ENCODE measurements around the gene STAT1. TPM values are rescaled to one million over a fixed set of nuclear protein-coding genes. Genes with fewer than 3 reads are reported as not detected.

Gene STAT1
- total RNA-seq, 1 experiment from 2014 or later: 76.5 TPM

DNA sequence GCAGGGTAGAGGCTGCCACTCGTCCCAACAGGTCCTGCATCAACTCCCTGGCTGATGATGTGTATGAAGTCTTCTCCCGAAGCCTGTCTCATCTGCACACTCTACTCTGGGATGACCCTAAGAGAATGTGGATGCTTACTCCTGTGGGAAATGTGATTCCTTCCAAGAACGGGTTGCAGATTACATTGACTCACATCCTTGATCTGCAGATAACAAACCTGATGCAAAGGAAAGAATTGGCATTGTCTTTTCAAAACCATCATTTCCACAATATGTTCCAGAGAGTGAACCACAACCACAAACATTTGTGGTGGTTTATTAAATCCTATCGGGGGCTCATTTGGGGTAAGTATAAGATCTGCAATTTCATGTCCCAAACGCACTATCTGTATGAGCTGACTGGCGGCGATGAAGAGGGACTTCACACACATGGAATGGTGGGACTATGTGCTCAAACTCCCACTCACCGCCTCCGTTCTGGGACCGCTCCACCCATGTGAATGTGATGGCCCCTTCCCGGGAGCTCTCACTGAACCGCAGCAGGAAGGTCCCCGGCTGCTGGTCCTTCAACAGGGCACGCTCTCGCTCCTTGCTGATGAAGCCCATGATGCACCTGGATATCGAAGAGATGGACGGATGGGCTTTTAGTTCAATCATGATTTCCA lies 35.5 kb downstream of the STAT1 start:
- no peak for DNase-seq (ENCODE audit: low spot score)
- Histone ChIP-seq H3K9me3 (ENCODE audit: low read depth, low read length, poor library complexity, severe bottlenecking) (no peaks in the 10 kb centered on the region), H3K27ac (ENCODE audit: low read depth, low read length, poor library complexity, severe bottlenecking) (no peak overlapping the region), H3K4me1 (ENCODE audit: insufficient read depth, low read length, poor library complexity, severe bottlenecking) (no peaks in the 10 kb centered on the region), H3K36me3 (ENCODE audit: insufficient read depth, low read length, poor library complexity, severe bottlenecking) (peaks cover 64% of the 10 kb centered on the region), H3K4me3 (ENCODE audit: low read depth, low read length, poor library complexity, severe bottlenecking) (no peak overlapping the region), H3K27me3 (replicated peaks; ENCODE audit: insufficient read depth, low read depth, low read length, poor library complexity) (no peaks in the 10 kb centered on the region)
- BruUV-seq (replicated peaks): no TSS peak
- POLR2A ChIA-PET (ENCODE audit: low non-redundant PET): no interaction called here
- TF ChIP-seq EZH2 (IDR thresholded peaks at IDR 0.05; ENCODE audit: borderline replicate concordance, low read depth, low read length, poor library complexity, severe bottlenecking): no peak
- TF ChIP-seq, protein P1, sequence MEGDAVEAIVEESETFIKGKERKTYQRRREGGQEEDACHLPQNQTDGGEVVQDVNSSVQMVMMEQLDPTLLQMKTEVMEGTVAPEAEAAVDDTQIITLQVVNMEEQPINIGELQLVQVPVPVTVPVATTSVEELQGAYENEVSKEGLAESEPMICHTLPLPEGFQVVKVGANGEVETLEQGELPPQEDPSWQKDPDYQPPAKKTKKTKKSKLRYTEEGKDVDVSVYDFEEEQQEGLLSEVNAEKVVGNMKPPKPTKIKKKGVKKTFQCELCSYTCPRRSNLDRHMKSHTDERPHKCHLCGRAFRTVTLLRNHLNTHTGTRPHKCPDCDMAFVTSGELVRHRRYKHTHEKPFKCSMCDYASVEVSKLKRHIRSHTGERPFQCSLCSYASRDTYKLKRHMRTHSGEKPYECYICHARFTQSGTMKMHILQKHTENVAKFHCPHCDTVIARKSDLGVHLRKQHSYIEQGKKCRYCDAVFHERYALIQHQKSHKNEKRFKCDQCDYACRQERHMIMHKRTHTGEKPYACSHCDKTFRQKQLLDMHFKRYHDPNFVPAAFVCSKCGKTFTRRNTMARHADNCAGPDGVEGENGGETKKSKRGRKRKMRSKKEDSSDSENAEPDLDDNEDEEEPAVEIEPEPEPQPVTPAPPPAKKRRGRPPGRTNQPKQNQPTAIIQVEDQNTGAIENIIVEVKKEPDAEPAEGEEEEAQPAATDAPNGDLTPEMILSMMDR (conservative IDR thresholded peaks at IDR 0.05; ENCODE audit: low read depth, low read length): no peak
- intact Hi-C loops (cut with micrococcal nuclease; ENCODE audit: unreplicated experiment): no loop called here
- CTCF ChIA-PET: no interaction called here

DNA sequence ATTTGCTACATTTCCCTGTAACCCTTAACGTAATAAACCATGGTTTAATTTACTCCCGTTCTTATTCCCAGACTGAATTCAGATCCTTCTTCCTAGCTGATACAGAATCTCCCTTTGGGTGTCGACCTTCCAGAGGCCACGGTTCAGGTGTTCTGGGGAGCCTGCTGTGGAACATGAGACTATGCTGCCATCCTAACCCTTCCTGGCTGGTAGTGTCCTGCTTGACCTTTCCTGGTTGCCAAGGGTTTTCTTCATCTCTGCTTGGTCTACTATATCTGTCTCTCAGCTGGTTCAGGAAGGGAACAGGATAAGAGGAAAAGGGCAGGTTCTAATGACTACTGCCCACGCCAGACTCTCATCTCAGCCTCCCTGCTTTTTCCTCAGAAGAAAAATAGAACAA lies 36.5 kb downstream of the STAT1 start:
- TF ChIP-seq, protein P1 (conservative IDR thresholded peaks at IDR 0.05; ENCODE audit: low read depth, low read length): no peak
- TF ChIP-seq EZH2 (IDR thresholded peaks at IDR 0.05; ENCODE audit: borderline replicate concordance, low read depth, low read length, poor library complexity, severe bottlenecking): no peak
- ChIA-PET POLR2A (ENCODE audit: low non-redundant PET) (no interaction called here), CTCF (no interaction called here)
- no peaks in the 10 kb centered on the region for H3K4me1 ChIP-seq (ENCODE audit: insufficient read depth, low read length, poor library complexity, severe bottlenecking)
- BruUV-seq (replicated peaks): no TSS peak
- peaks cover 63% of the 10 kb centered on the region for H3K36me3 ChIP-seq (ENCODE audit: insufficient read depth, low read length, poor library complexity, severe bottlenecking)
- H3K4me3 ChIP-seq (ENCODE audit: low read depth, low read length, poor library complexity, severe bottlenecking): no peak overlapping the region
- no peak for DNase-seq (ENCODE audit: low spot score)
- no peaks in the 10 kb centered on the region for H3K27me3 ChIP-seq (replicated peaks; ENCODE audit: insufficient read depth, low read depth, low read length, poor library complexity)
- no peak overlapping the region for H3K27ac ChIP-seq (ENCODE audit: low read depth, low read length, poor library complexity, severe bottlenecking)
- no peaks in the 10 kb centered on the region for H3K9me3 ChIP-seq (ENCODE audit: low read depth, low read length, poor library complexity, severe bottlenecking)
- intact Hi-C loops (cut with micrococcal nuclease; ENCODE audit: unreplicated experiment): no loop called here

DNA sequence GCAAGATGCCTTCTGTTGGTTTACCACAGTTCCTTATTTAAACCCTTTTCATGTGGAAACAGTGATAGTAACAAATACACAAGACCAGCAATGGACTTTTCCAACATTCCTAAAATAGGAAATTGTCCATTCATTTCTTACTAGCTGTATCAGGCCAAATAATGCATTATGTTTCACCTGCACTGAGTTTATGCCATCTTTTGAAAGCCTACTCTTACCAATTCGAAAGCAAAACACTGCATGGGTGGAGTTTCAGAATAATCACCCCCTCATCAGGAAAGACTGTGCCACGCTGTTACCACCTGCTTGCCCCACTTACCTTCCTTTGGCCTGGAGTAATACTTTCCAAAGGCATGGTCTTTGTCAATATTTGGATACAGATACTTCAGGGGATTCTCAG lies 37.5 kb downstream of the STAT1 start:
- TF ChIP-seq EZH2 (IDR thresholded peaks at IDR 0.05; ENCODE audit: borderline replicate concordance, low read depth, low read length, poor library complexity, severe bottlenecking): no peak
- TF ChIP-seq, protein P1 (conservative IDR thresholded peaks at IDR 0.05; ENCODE audit: low read depth, low read length): no peak
- no peak overlapping the region for H3K4me3 ChIP-seq (ENCODE audit: low read depth, low read length, poor library complexity, severe bottlenecking)
- ChIA-PET POLR2A (ENCODE audit: low non-redundant PET) (no interaction called here), CTCF (no interaction called here)
- H3K27ac ChIP-seq (ENCODE audit: low read depth, low read length, poor library complexity, severe bottlenecking): no peak overlapping the region
- peaks cover 70% of the 10 kb centered on the region for H3K36me3 ChIP-seq (ENCODE audit: insufficient read depth, low read length, poor library complexity, severe bottlenecking)
- no peaks in the 10 kb centered on the region for H3K4me1 ChIP-seq (ENCODE audit: insufficient read depth, low read length, poor library complexity, severe bottlenecking)
- DNase-seq (ENCODE audit: low spot score): no peak
- BruUV-seq (replicated peaks): no TSS peak
- H3K9me3 ChIP-seq (ENCODE audit: low read depth, low read length, poor library complexity, severe bottlenecking): no peaks in the 10 kb centered on the region
- no peaks in the 10 kb centered on the region for H3K27me3 ChIP-seq (replicated peaks; ENCODE audit: insufficient read depth, low read depth, low read length, poor library complexity)
- intact Hi-C loops (cut with micrococcal nuclease; ENCODE audit: unreplicated experiment): no loop called here
